ENCODE measurements around the gene ARMCX6. TPM values are rescaled to one million over a fixed set of nuclear protein-coding genes. Genes with fewer than 3 reads are reported as not detected.

ARMCX6 gene
- polyA plus RNA-seq, 1 of the 3 experiments (the other 2 are of a cell fraction): 49.7 TPM

DNA sequence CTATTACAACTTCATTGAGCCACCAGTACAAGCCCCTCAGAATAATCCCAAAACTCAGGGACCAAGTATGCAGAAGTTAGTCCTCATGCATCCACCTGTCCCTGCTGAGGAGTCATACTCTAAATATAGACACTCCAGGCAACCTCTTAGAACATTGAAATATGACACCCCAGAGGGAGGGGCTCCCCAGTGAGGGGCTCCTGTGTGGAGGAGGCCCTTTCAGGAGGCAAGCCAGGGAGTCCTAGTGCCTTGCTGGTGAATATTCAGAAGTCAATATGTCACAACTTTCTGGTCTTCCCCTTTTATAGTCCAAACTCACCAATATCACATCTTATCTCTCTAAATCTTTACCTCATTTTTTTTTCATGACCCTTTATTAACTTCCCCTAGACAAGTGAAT is 1.6 kb upstream of the ARMCX6 start:
- H2AFZ ChIP-seq (ENCODE audit: low read depth): no peak overlapping the region
- H3K4me2 ChIP-seq: no peak overlapping the region
- no peak overlapping the region for H3K4me3 ChIP-seq (ENCODE audit: low read depth in 2 of 2, low read length in 1 of 2)
- H3K4me1 ChIP-seq (ENCODE audit: control insufficient read depth in 1 of 2, insufficient read depth in 2 of 2, low read depth in 1 of 2, low read length in 1 of 2): peaks cover 0 to 15% of the 10 kb centered on the region in 2 experiments; a peak in 2 of 4 replicates
- DNase-seq: no peak
- POLR2A ChIA-PET: no interaction called here
- H3K36me3 ChIP-seq (replicated peaks in 1 of 2; ENCODE audit: control insufficient read depth in 1 of 2, insufficient read depth in 2 of 2, low read length in 1 of 2): peaks cover 0 to 2% of the 10 kb centered on the region in 2 experiments
- H3K27ac ChIP-seq (ENCODE audit: low read depth in 2 of 2, low read length in 1 of 2): no peak overlapping the region
- H3K27me3 ChIP-seq (ENCODE audit: insufficient read depth): peaks cover 4% of the 10 kb centered on the region; the same call in 1 of the 2 replicates
- no peak overlapping the region for H3K9ac ChIP-seq
- H4K20me1 ChIP-seq (ENCODE audit: insufficient read depth): no peaks in the 10 kb centered on the region; the same call in 1 of the 2 replicates
- CTCF ChIA-PET: no interaction called here
- H3K9me3 ChIP-seq: no peaks in the 10 kb centered on the region
- no peaks in the 10 kb centered on the region for H3K9me2 ChIP-seq
- TF ChIP-seq TAF1 (IDR thresholded peaks at IDR 0.05; ENCODE audit: borderline replicate concordance, low read depth, low read length) (no peak), RXRA (IDR thresholded peaks at IDR 0.05; ENCODE audit: borderline replicate concordance, low read depth) (no peak), FOXJ3 (CRISPR knock-in tag; IDR thresholded peaks at IDR 0.05) (no peak), RAD21 (IDR thresholded peaks at IDR 0.05; ENCODE audit: low read length) (no peak), MXI1 (IDR thresholded peaks at IDR 0.05; ENCODE audit: low read depth, low read length) (no peak), SIN3A (IDR thresholded peaks at IDR 0.05; ENCODE audit: borderline replicate concordance, low read depth, low read length) (no peak), SMC3 (IDR thresholded peaks at IDR 0.05; ENCODE audit: low read depth, low read length) (no peak), NFIC (IDR thresholded peaks at IDR 0.05; ENCODE audit: borderline replicate concordance) (no peak), POLR2AphosphoS5 (IDR thresholded peaks at IDR 0.05; ENCODE audit: low read depth, low read length) (no peak), RFX5 (IDR thresholded peaks at IDR 0.05; ENCODE audit: low read length) (no peak), CHD2 (IDR thresholded peaks at IDR 0.05; ENCODE audit: low read length, partially characterized antibody) (no peak)
- H3K79me2 ChIP-seq (ENCODE audit: insufficient read depth): peaks cover 24% of the 10 kb centered on the region
- no peaks in the 10 kb centered on the region for H3F3A ChIP-seq (replicated peaks; ENCODE audit: insufficient read depth)

DNA sequence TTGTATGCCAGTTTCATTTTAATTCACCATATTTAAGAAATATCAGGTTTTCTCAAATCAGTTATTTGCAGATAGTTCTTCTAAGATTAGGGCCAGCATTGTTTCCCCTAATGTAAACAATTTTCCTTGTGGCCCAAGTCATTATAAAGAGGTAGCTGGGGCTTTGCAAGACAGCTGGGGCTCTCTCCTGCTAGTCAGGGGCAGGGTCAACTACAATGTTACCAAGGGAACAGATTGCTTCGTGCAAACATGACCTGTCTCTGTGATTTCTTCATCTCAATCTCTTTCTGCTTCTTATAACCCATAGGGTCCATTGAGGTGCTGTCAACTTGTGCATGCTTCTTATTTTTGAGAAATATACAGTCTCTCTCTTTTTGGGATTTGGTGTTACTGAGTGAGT is 12.1 kb downstream of the ARMCX6 start:
- Histone ChIP-seq H3F3A (replicated peaks; ENCODE audit: insufficient read depth) (no peaks in the 10 kb centered on the region), H2AFZ (ENCODE audit: low read depth) (no peak overlapping the region), H3K79me2 (ENCODE audit: insufficient read depth) (no peaks in the 10 kb centered on the region), H3K36me3 (replicated peaks in 1 of 2; ENCODE audit: control insufficient read depth in 1 of 2, insufficient read depth in 2 of 2, low read length in 1 of 2) (no peaks in the 10 kb centered on the region), H3K4me3 (ENCODE audit: low read depth in 2 of 2, low read length in 1 of 2) (no peak overlapping the region), H3K27ac (ENCODE audit: low read depth in 2 of 2, low read length in 1 of 2) (no peak overlapping the region), H3K4me2 (no peak overlapping the region), H3K27me3 (ENCODE audit: insufficient read depth) (0 out of 2 replicates have a peak, but pooled peaks cover 5% of the 10 kb centered on the region), H3K9me3 (no peaks in the 10 kb centered on the region), H3K4me1 (ENCODE audit: control insufficient read depth in 1 of 2, insufficient read depth in 2 of 2, low read depth in 1 of 2, low read length in 1 of 2) (no peaks in the 10 kb centered on the region), H4K20me1 (ENCODE audit: insufficient read depth) (no peaks in the 10 kb centered on the region), H3K9ac (no peak overlapping the region), H3K9me2 (no peaks in the 10 kb centered on the region)
- POLR2A ChIA-PET: no interaction called here
- CTCF ChIA-PET: no interaction called here
- DNase-seq: no peak
- no peak for TF ChIP-seq ELF1 (IDR thresholded peaks at IDR 0.05)
- no peak for TF ChIP-seq FOXJ3 (CRISPR knock-in tag; IDR thresholded peaks at IDR 0.05)
- TF ChIP-seq YY1 (IDR thresholded peaks at IDR 0.05; ENCODE audit: low read depth): no peak
- TF ChIP-seq RXRA (IDR thresholded peaks at IDR 0.05; ENCODE audit: borderline replicate concordance, low read depth): no peak
- TF ChIP-seq, protein P1, sequence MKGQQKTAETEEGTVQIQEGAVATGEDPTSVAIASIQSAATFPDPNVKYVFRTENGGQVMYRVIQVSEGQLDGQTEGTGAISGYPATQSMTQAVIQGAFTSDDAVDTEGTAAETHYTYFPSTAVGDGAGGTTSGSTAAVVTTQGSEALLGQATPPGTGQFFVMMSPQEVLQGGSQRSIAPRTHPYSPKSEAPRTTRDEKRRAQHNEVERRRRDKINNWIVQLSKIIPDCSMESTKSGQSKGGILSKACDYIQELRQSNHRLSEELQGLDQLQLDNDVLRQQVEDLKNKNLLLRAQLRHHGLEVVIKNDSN (IDR thresholded peaks at IDR 0.05; ENCODE audit: borderline replicate concordance, low read depth): no peak
- TF ChIP-seq FOXM1 (IDR thresholded peaks at IDR 0.05; ENCODE audit: low read depth): no peak
- no peak for TF ChIP-seq POLR2AphosphoS5 (IDR thresholded peaks at IDR 0.05; ENCODE audit: low read depth, low read length)
- no peak for TF ChIP-seq SIN3A (IDR thresholded peaks at IDR 0.05; ENCODE audit: borderline replicate concordance, low read depth, low read length)
- no peak for TF ChIP-seq NRF1 (IDR thresholded peaks at IDR 0.05; ENCODE audit: low read depth, low read length)
- no peak for TF ChIP-seq MEF2A (IDR thresholded peaks at IDR 0.05; ENCODE audit: borderline replicate concordance, low read depth)
- no peak for TF ChIP-seq CHD2 (IDR thresholded peaks at IDR 0.05; ENCODE audit: low read length, partially characterized antibody)
- TF ChIP-seq GATA2 (CRISPR knock-in tag; IDR thresholded peaks at IDR 0.05): no peak
- TF ChIP-seq RFX5 (IDR thresholded peaks at IDR 0.05; ENCODE audit: low read length): no peak
- no peak for TF ChIP-seq EP300 (IDR thresholded peaks at IDR 0.05; ENCODE audit: borderline replicate concordance in 1 of 2, low read depth in 1 of 2, low read length in 1 of 2)
- TF ChIP-seq TAF1 (IDR thresholded peaks at IDR 0.05; ENCODE audit: borderline replicate concordance, low read depth, low read length): no peak
- no peak for TF ChIP-seq FOSL2 (IDR thresholded peaks at IDR 0.05; ENCODE audit: borderline replicate concordance, low read depth)
- WGBS (ENCODE audit: low lambda C conversion rate): 7% methylated on average over 1 of the region's 1 CpG

Measured in SK-N-SH (cell line).